ENCODE measurements around the gene CD6. TPM values are rescaled to one million over a fixed set of nuclear protein-coding genes. Genes with fewer than 3 reads are reported as not detected.

CD6 gene
- total and polyA plus RNA-seq, 4 experiments from 2014 or later: 281 to 428 (median 356) TPM

DNA sequence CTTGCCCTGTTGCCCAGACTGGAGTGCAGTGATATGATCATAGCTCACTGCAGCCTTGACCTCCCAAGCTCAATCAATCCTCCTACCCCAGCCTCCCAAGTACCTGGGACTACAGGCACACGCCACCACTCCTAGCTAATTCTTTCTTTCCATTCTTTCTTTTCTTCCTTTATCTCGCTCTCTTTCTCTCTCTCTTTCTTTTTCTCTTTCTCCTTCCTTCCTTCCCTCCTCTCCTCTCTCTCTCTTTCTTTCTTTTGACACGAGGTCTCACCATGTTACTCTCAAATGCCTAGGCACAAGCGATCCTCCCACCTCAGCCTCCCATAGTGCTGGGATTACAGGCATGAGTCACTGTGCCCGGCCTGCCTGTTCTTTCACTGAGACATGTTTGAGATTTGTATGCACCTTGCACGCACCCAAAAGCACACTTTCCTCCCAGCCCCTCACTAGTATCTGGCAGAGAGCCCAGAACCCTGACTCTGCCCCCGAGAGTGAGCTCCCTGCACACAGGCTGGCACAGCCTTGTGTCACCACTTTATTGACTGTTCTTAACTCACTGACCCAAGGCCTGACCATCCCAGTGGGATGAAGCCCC is 56.8 kb downstream of the CD6 start:
- ChIA-PET CTCF (ENCODE audit: partially characterized antibody) (interaction anchor here (1.0 to 4.0 kb wide), 4 partner anchors 13 to 58 kb away, joined by 3 to 28 read pairs (median 6); partner anchors contain the start of gene CD6), POLR2A (ENCODE audit: partially characterized antibody) (interaction anchor here (0.7 to 16.2 kb wide), 17 partner anchors 12 to 101 kb away, joined by 3 to 427 read pairs (median 4); partner anchors contain the start of gene CD5)
- Mint-ChIP-seq H3K36me3 (peaks cover 16 to 17% of the 10 kb centered on the region in 2 donors), H3K4me1 (peaks cover 54 to 85% (median 67%) of the 10 kb centered on the region in 4 donors), H3K4me3 (peak overlapping the region; percentile 74 to 91 (median 86)), H3K27me3 (no peaks in the 10 kb centered on the region), H3K9me3 (peaks cover 0 to 3% (median 0%) of the 10 kb centered on the region in 8 donors), H3K27ac (peak overlapping the region; percentile 98 to 100 (median 98))
- DNase-seq: peak in 1 of 5 donors; percentile 83
- Histone ChIP-seq H3K4me3 (ENCODE audit: low read length in 2 of 2) (peak overlapping the region in 1 of 2 donors; percentile 44), H3K4me1 (ENCODE audit: insufficient read depth, low read length) (peaks cover 60% of the 10 kb centered on the region), H3K27ac (ENCODE audit: low read depth, low read length) (peak overlapping the region; percentile 66), H3K27me3 (ENCODE audit: insufficient read depth, low read length) (no peaks in the 10 kb centered on the region), H3K9me3 (ENCODE audit: control insufficient read depth in 1 of 2, low read length in 2 of 2) (no peaks in the 10 kb centered on the region), H3K36me3 (ENCODE audit: insufficient read depth, low read length) (no peaks in the 10 kb centered on the region)
- intact Hi-C loops (cut with micrococcal nuclease): no loop called here

DNA sequence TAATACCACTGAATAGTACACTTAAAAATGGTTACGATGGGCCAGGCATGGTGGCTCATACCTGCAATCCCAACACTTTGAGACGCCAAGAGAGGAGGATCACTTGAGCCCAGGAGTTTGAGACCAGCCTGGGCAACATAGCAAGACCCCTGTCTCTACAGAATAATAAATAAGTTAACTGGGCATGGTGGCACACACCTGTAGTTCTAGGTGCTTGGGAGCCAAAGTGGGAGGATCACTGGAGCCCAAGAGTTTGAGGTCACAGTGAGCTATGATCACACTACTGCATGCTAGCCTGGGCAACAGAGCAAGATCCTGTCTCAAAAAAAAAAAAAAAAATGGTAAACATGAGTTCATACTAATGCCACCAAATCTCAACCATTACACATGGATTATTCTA is 61.3 kb downstream of the CD6 start:
- Mint-ChIP-seq H3K27ac (peak overlapping the region in 4 of 7 donors; percentile 10 to 85 (median 48)), H3K9me3 (no peaks in the 10 kb centered on the region), H3K4me1 (peaks cover 35 to 71% (median 51%) of the 10 kb centered on the region in 4 donors), H3K36me3 (peaks cover 17 to 30% of the 10 kb centered on the region in 2 donors), H3K4me3 (no peak overlapping the region), H3K27me3 (no peaks in the 10 kb centered on the region)
- no peaks in the 10 kb centered on the region for H3K9me3 ChIP-seq (ENCODE audit: control insufficient read depth in 1 of 2, low read length in 2 of 2)
- H3K27me3 ChIP-seq (ENCODE audit: insufficient read depth, low read length): no peaks in the 10 kb centered on the region
- H3K27ac ChIP-seq (ENCODE audit: low read depth, low read length): no peak overlapping the region
- intact Hi-C loops (cut with micrococcal nuclease): no loop called here
- peaks cover 37% of the 10 kb centered on the region for H3K4me1 ChIP-seq (ENCODE audit: insufficient read depth, low read length)
- CTCF ChIA-PET (ENCODE audit: partially characterized antibody): interaction anchor here (1.3 to 2.2 kb wide), 2 partner anchors 9 to 49 kb away, joined by 3 to 14 read pairs; no protein-coding TSS in a partner anchor
- POLR2A ChIA-PET (ENCODE audit: partially characterized antibody): interaction anchor here (0.8 to 4.3 kb wide), 2 partner anchors 9 to 44 kb away, joined by 3 to 28 read pairs; no protein-coding TSS in a partner anchor
- no peak for DNase-seq
- H3K36me3 ChIP-seq (ENCODE audit: insufficient read depth, low read length): no peaks in the 10 kb centered on the region
- no peak overlapping the region for H3K4me3 ChIP-seq (ENCODE audit: low read length in 2 of 2)

- H3K9me3 Mint-ChIP-seq: no peaks in the 10 kb centered on the region
- peaks cover 35% of the 10 kb centered on the region for H3K4me1 ChIP-seq (ENCODE audit: insufficient read depth, low read length)
- POLR2A ChIA-PET (ENCODE audit: partially characterized antibody): interaction anchor here (1.0 to 4.3 kb wide), 2 partner anchors 8 to 86 kb away, joined by 3 to 28 read pairs; no protein-coding TSS in a partner anchor
- no peak overlapping the region for H3K27ac ChIP-seq (ENCODE audit: low read depth, low read length)
- peak overlapping the region in 2 of 8 donors; percentile 22 to 43 for H3K4me3 Mint-ChIP-seq
- intact Hi-C loops (cut with micrococcal nuclease): no loop called here
- DNase-seq: no peak
- H3K36me3 ChIP-seq (ENCODE audit: insufficient read depth, low read length): no peaks in the 10 kb centered on the region
- H3K27me3 Mint-ChIP-seq: no peaks in the 10 kb centered on the region
- no peak overlapping the region for H3K4me3 ChIP-seq (ENCODE audit: low read length in 2 of 2)
- peaks cover 17 to 31% of the 10 kb centered on the region in 2 donors for H3K36me3 Mint-ChIP-seq
- peak overlapping the region in 2 of 7 donors; percentile 62 to 85 for H3K27ac Mint-ChIP-seq
- no peaks in the 10 kb centered on the region for H3K9me3 ChIP-seq (ENCODE audit: control insufficient read depth in 1 of 2, low read length in 2 of 2)
- H3K27me3 ChIP-seq (ENCODE audit: insufficient read depth, low read length): no peaks in the 10 kb centered on the region
- CTCF ChIA-PET (ENCODE audit: partially characterized antibody): no interaction called here
- peaks cover 30 to 68% (median 45%) of the 10 kb centered on the region in 4 donors for H3K4me1 Mint-ChIP-seq
Measured at GRCh38 chr11:61033417-61033816, 61.9 kb downstream of the CD6 start.

DNA sequence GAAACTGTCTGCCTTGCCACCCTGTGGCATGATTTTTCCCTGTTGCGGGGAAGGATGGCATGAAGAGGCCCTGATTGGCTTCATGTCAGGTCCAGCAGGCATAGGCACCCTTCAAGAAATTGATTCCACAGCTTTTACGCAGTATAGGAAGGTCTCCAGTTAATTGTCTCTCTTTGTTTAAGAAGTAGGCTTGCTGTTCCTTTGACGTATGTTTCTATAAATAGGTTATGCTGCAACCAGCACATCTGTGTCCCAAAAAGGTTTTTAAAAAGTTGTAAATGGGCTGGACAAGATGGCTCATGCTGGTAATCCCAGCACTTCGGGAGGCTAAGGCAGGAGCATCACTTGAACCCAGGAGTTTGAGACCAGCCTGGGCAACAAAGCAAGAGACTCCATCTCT is 62.6 kb downstream of the CD6 start:
- Histone ChIP-seq H3K36me3 (ENCODE audit: insufficient read depth, low read length) (no peaks in the 10 kb centered on the region), H3K4me3 (ENCODE audit: low read length in 2 of 2) (no peak overlapping the region), H3K4me1 (ENCODE audit: insufficient read depth, low read length) (peaks cover 32% of the 10 kb centered on the region), H3K9me3 (ENCODE audit: control insufficient read depth in 1 of 2, low read length in 2 of 2) (no peaks in the 10 kb centered on the region), H3K27me3 (ENCODE audit: insufficient read depth, low read length) (no peaks in the 10 kb centered on the region), H3K27ac (ENCODE audit: low read depth, low read length) (no peak overlapping the region)
- Mint-ChIP-seq H3K27ac (peak overlapping the region in 2 of 7 donors; percentile 18 to 85), H3K36me3 (peaks cover 17 to 33% of the 10 kb centered on the region in 2 donors), H3K9me3 (no peaks in the 10 kb centered on the region), H3K4me1 (peaks cover 25 to 61% (median 41%) of the 10 kb centered on the region in 4 donors), H3K4me3 (peak overlapping the region in 1 of 8 donors; percentile 48), H3K27me3 (no peaks in the 10 kb centered on the region)
- intact Hi-C loops (cut with micrococcal nuclease): no loop called here
- ChIA-PET POLR2A (ENCODE audit: partially characterized antibody) (interaction anchor here (1.0 to 24.4 kb wide), 3 partner anchors 13 to 85 kb away, joined by 3 to 1022 read pairs (median 427); no protein-coding TSS in a partner anchor), CTCF (ENCODE audit: partially characterized antibody) (no interaction called here)
- DNase-seq: no peak

DNA sequence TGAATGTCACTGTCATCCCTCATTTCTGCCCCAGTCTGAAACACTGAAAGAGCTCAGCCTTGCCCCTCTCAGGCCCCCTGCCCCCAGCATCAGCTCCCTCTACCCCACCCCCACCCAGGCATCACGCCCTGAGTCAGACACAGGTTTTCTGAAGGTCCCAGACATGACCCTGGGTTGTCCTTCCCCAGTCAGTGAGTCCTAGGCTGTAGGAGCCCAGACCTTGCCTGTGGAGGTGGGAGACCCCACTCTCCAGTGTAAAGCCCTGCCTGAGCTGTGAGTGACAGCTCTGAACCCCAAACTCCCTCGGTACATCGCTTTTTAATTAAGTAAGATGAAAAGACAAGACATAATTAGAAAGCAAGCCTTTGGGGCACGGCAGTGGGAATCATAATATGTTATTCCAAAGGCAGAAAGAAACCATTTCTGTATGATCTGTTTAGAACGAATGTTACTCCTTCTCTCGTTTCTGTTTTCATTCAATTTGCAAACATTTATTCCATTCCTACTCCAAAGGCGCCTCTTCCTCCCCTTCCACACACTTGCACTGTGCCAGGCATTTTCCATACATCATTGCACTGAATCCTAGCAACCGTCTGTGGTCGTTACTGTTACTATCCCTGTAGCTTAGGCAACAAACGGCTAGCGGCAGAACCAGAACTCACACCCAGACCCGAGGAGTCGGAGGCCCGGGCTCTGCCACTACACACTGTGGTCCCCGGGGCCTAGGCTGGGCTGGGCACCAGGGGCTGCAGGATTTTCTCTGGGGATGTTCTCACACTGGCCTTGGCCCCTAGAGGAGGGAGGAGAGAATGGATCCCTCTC is 63.4 kb downstream of the CD6 start:
- Mint-ChIP-seq H3K4me1 (peaks cover 25 to 61% (median 41%) of the 10 kb centered on the region in 4 donors), H3K9me3 (no peaks in the 10 kb centered on the region), H3K36me3 (peaks cover 11 to 35% of the 10 kb centered on the region in 2 donors), H3K27ac (peak overlapping the region; percentile 29 to 93 (median 85)), H3K4me3 (peak overlapping the region in 7 of 8 donors; percentile 24 to 76 (median 58)), H3K27me3 (no peaks in the 10 kb centered on the region)
- intact Hi-C loops (cut with micrococcal nuclease): no loop called here
- Histone ChIP-seq H3K36me3 (ENCODE audit: insufficient read depth, low read length) (no peaks in the 10 kb centered on the region), H3K27ac (ENCODE audit: low read depth, low read length) (no peak overlapping the region), H3K27me3 (ENCODE audit: insufficient read depth, low read length) (no peaks in the 10 kb centered on the region), H3K4me3 (ENCODE audit: low read length in 2 of 2) (no peak overlapping the region), H3K4me1 (ENCODE audit: insufficient read depth, low read length) (peaks cover 37% of the 10 kb centered on the region), H3K9me3 (ENCODE audit: control insufficient read depth in 1 of 2, low read length in 2 of 2) (no peaks in the 10 kb centered on the region)
- ChIA-PET POLR2A (ENCODE audit: partially characterized antibody) (interaction anchor here (1.0 to 24.4 kb wide), 4 partner anchors 14 to 84 kb away, joined by 3 to 1022 read pairs (median 216); partner anchors contain the start of gene CD6), CTCF (ENCODE audit: partially characterized antibody) (no interaction called here)
- DNase-seq: no peak

DNA sequence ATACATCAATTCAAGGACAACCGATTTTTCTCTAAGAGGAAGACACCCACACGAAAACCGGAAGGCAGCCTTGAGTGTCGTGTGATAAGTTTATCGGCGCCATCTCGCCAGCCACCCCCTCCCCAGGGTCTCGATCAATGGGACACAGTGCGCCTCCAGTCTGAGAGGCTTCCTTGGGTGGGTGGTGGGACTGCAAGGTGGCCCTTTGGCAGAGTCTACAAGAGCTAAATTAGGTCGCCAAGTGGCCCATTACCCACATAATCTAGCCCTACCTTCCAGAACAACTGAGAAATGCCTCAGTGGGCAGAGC is 64.0 kb downstream of the CD6 start:
- Histone ChIP-seq H3K36me3 (ENCODE audit: insufficient read depth, low read length) (no peaks in the 10 kb centered on the region), H3K27ac (ENCODE audit: low read depth, low read length) (peak overlapping the region; percentile 15), H3K9me3 (ENCODE audit: control insufficient read depth in 1 of 2, low read length in 2 of 2) (no peaks in the 10 kb centered on the region), H3K4me1 (ENCODE audit: insufficient read depth, low read length) (peaks cover 43% of the 10 kb centered on the region), H3K27me3 (ENCODE audit: insufficient read depth, low read length) (no peaks in the 10 kb centered on the region), H3K4me3 (ENCODE audit: low read length in 2 of 2) (no peak overlapping the region)
- CTCF ChIA-PET (ENCODE audit: partially characterized antibody): no interaction called here
- DNase-seq: no peak
- intact Hi-C loops (cut with micrococcal nuclease): no loop called here
- Mint-ChIP-seq H3K4me1 (peaks cover 29 to 64% (median 44%) of the 10 kb centered on the region in 4 donors), H3K27ac (peak overlapping the region; percentile 70 to 93 (median 85)), H3K36me3 (peaks cover 10 to 35% of the 10 kb centered on the region in 2 donors), H3K9me3 (no peaks in the 10 kb centered on the region), H3K4me3 (peak overlapping the region in 7 of 8 donors; percentile 24 to 76 (median 58)), H3K27me3 (no peaks in the 10 kb centered on the region)
- POLR2A ChIA-PET (ENCODE audit: partially characterized antibody): interaction anchor here (1.3 to 24.4 kb wide), 4 partner anchors 9 to 64 kb away, joined by 3 to 1022 read pairs (median 216); partner anchors contain the start of gene CD6

All from CD4-positive, alpha-beta memory T cell (primary cell).